Measurements from ENCODE around the gene PCSK6. TPM values are rescaled to one million over a fixed set of nuclear protein-coding genes. Genes with fewer than 3 reads are reported as not detected.

PCSK6 gene
- total RNA-seq, 3 donors from 2014 or later = 7.2 to 19.7 (median 18.0) TPM

GRCh38 chr15:101479342-101479845 is 10.1 kb downstream of the PCSK6 start:
- Histone ChIP-seq H3K27ac (no peak overlapping the region), H3K4me1 (no peaks in the 10 kb centered on the region), H3K27me3 (no peaks in the 10 kb centered on the region), H3K36me3 (no peaks in the 10 kb centered on the region), H3K9me3 (no peaks in the 10 kb centered on the region), H3K4me3 (no peak overlapping the region)
- TF ChIP-seq POLR2AphosphoS5 (IDR thresholded peaks at IDR 0.05) (no peak), POLR2A (IDR thresholded peaks at IDR 0.05) (no peak), CTCF (IDR thresholded peaks at IDR 0.05) (no peak)
- no peak for DNase-seq (ENCODE audit: low spot score in 2 of 2)
- intact Hi-C loops (cut with DNase I; ENCODE audit: low total_unique reads) = no loop called here

- intact Hi-C loops (cut with DNase I; ENCODE audit: low total_unique reads) = no loop called here
- Histone ChIP-seq H3K9me3 (no peaks in the 10 kb centered on the region), H3K4me3 (no peak overlapping the region), H3K27ac (no peak overlapping the region), H3K4me1 (no peaks in the 10 kb centered on the region), H3K27me3 (no peaks in the 10 kb centered on the region), H3K36me3 (no peaks in the 10 kb centered on the region)
- no peak for TF ChIP-seq POLR2AphosphoS5 (IDR thresholded peaks at IDR 0.05)
- TF ChIP-seq POLR2A (IDR thresholded peaks at IDR 0.05) = no peak
- TF ChIP-seq CTCF (IDR thresholded peaks at IDR 0.05) = no peak
- no peak for DNase-seq (ENCODE audit: low spot score in 2 of 2)
These were observed 10.7 kb downstream of the PCSK6 start for GRCh38 chr15:101478701-101479341.

- Histone ChIP-seq H3K27ac (no peak overlapping the region), H3K27me3 (no peaks in the 10 kb centered on the region), H3K36me3 (no peaks in the 10 kb centered on the region), H3K9me3 (no peaks in the 10 kb centered on the region), H3K4me1 (no peaks in the 10 kb centered on the region), H3K4me3 (no peak overlapping the region)
- TF ChIP-seq CTCF (IDR thresholded peaks at IDR 0.05) (no peak), POLR2A (IDR thresholded peaks at IDR 0.05) (no peak), POLR2AphosphoS5 (IDR thresholded peaks at IDR 0.05) (no peak)
- no peak for DNase-seq (ENCODE audit: low spot score in 2 of 2)
- intact Hi-C loops (cut with DNase I; ENCODE audit: low total_unique reads) = no loop called here
These were observed 11.6 kb downstream of the PCSK6 start for GRCh38 chr15:101477851-101478362.

- intact Hi-C loops (cut with DNase I; ENCODE audit: low total_unique reads) = no loop called here
- DNase-seq (ENCODE audit: low spot score in 2 of 2) = no peak
- H3K4me3 ChIP-seq = no peak overlapping the region
- H3K27ac ChIP-seq = no peak overlapping the region
- no peaks in the 10 kb centered on the region for H3K27me3 ChIP-seq
- no peaks in the 10 kb centered on the region for H3K36me3 ChIP-seq
- H3K4me1 ChIP-seq = no peaks in the 10 kb centered on the region
- TF ChIP-seq POLR2AphosphoS5 (IDR thresholded peaks at IDR 0.05) = no peak
- no peak for TF ChIP-seq CTCF (IDR thresholded peaks at IDR 0.05)
- no peak for TF ChIP-seq POLR2A (IDR thresholded peaks at IDR 0.05)
- no peaks in the 10 kb centered on the region for H3K9me3 ChIP-seq
These were observed 12.8 kb downstream of the PCSK6 start for GRCh38 chr15:101476756-101477155.

GRCh38 chr15:101474983-101475382 is 14.5 kb downstream of the PCSK6 start:
- Histone ChIP-seq H3K36me3 (no peaks in the 10 kb centered on the region), H3K4me1 (no peaks in the 10 kb centered on the region), H3K27me3 (no peaks in the 10 kb centered on the region), H3K4me3 (no peak overlapping the region), H3K27ac (no peak overlapping the region), H3K9me3 (no peaks in the 10 kb centered on the region)
- no peak for DNase-seq (ENCODE audit: low spot score in 2 of 2)
- TF ChIP-seq POLR2AphosphoS5 (IDR thresholded peaks at IDR 0.05) = no peak
- TF ChIP-seq POLR2A (IDR thresholded peaks at IDR 0.05) = no peak
- no peak for TF ChIP-seq CTCF (IDR thresholded peaks at IDR 0.05)
- intact Hi-C loops (cut with DNase I; ENCODE audit: low total_unique reads) = no loop called here
